ENCODE data around the gene HDGF.

The HDGF gene

DNA sequence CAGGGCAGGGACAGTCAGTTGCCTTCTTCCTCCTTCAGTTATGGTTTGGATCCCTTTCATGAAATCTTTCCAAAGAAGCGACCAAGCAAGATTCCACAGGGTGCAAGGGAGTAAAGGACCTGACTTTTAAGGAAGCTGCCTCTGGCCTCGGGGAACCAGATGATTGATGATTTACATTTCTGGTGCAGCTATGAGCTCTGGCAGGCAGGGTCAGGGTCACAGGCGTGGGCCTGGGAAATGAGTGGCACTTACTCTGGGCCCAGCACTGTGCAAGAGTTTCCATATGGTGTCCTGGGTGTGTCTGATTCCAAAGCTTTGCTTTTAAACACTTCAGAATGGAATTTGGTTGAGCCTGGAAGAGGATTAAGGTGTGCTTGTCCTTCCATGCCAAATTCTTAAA, 38.8 kb downstream of the HDGF start:
- H3K9me3 ChIP-seq (ENCODE audit: control insufficient read depth, low read length) = no peaks in the 10 kb centered on the region
- H3K4me1 ChIP-seq (ENCODE audit: control insufficient read depth, insufficient read depth, low read length) = peaks cover 50% of the 10 kb centered on the region
- no peak for DNase-seq (ENCODE audit: low read depth)
- no peaks in the 10 kb centered on the region for H3K27me3 ChIP-seq (replicated peaks; ENCODE audit: control insufficient read depth, insufficient read depth, low read length)
- no peak overlapping the region for H3K4me3 ChIP-seq (ENCODE audit: low read length)
- no peaks in the 10 kb centered on the region for H3K36me3 ChIP-seq (ENCODE audit: control insufficient read depth, insufficient read depth, low read length, severe bottlenecking)
- no peak overlapping the region for H3K9ac ChIP-seq (ENCODE audit: low read length)

- Histone ChIP-seq H3K4me1 (ENCODE audit: control insufficient read depth, insufficient read depth, low read length) (peaks cover 63% of the 10 kb centered on the region), H3K36me3 (ENCODE audit: control insufficient read depth, insufficient read depth, low read length, severe bottlenecking) (no peaks in the 10 kb centered on the region), H3K4me3 (ENCODE audit: low read length) (no peak overlapping the region), H3K9me3 (ENCODE audit: control insufficient read depth, low read length) (no peaks in the 10 kb centered on the region), H3K9ac (ENCODE audit: low read length) (peak overlapping the region; percentile 46), H3K27me3 (replicated peaks; ENCODE audit: control insufficient read depth, insufficient read depth, low read length) (no peaks in the 10 kb centered on the region)
- DNase-seq (ENCODE audit: low read depth) = peak; percentile 69
These were observed 40.3 kb downstream of the HDGF start for GRCh38 chr1:156711011-156711817.

DNA sequence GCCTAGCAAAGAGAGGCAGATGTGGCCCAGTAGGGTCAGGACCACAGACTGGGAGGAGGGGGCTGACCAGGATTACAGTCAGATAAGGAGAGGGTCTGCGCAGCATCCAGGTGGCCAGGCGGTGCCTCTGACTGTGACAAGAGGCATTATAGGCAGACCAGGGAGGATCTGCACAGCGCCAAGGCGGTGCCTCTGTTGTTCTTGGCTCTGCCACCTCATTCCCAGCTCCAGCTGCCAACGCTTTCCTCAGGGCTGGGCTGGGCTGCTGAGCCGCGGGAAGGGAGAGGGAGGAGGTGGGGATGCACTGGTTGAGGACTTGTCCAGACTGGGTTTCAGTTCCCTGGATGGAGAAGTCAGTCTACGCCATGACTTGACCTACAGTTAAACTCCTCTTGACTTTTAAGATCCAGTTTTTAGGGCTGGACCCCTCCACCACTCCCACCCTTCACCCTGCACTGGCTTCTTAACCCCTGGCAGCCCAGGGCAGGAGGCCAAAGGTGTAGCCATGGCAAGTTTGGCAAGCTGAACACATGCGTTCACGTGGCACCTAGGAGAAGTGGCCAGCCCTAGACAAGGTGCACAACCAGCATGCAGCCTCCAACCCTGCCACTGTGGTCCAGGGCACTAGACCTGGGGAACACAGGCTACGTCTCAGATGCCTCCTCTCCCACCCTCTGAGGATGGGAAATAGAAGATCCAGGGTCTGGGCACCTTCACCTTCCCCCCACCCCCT, 41.6 kb downstream of the HDGF start:
- peak; percentile 95 for DNase-seq (ENCODE audit: low read depth)
- peaks cover 76% of the 10 kb centered on the region for H3K4me1 ChIP-seq (ENCODE audit: control insufficient read depth, insufficient read depth, low read length)

GRCh38 chr1:156709031-156709430, 42.4 kb downstream of the HDGF start:
- H3K4me3 ChIP-seq (ENCODE audit: low read length) = no peak overlapping the region
- peak overlapping the region; percentile 83 for H3K9ac ChIP-seq (ENCODE audit: low read length)
- H3K27me3 ChIP-seq (replicated peaks; ENCODE audit: control insufficient read depth, insufficient read depth, low read length) = no peaks in the 10 kb centered on the region
- no peaks in the 10 kb centered on the region for H3K9me3 ChIP-seq (ENCODE audit: control insufficient read depth, low read length)
- no peaks in the 10 kb centered on the region for H3K36me3 ChIP-seq (ENCODE audit: control insufficient read depth, insufficient read depth, low read length, severe bottlenecking)
- peaks cover 85% of the 10 kb centered on the region for H3K4me1 ChIP-seq (ENCODE audit: control insufficient read depth, insufficient read depth, low read length)
- DNase-seq (ENCODE audit: low read depth) = no peak

More for the DNA sequence above, 41.6 kb downstream of the HDGF start:
- Histone ChIP-seq H3K27me3 (replicated peaks; ENCODE audit: control insufficient read depth, insufficient read depth, low read length) (no peaks in the 10 kb centered on the region), H3K9ac (ENCODE audit: low read length) (peak overlapping the region; percentile 83), H3K4me3 (ENCODE audit: low read length) (no peak overlapping the region), H3K36me3 (ENCODE audit: control insufficient read depth, insufficient read depth, low read length, severe bottlenecking) (no peaks in the 10 kb centered on the region), H3K9me3 (ENCODE audit: control insufficient read depth, low read length) (no peaks in the 10 kb centered on the region)

GRCh38 chr1:156708218-156708661, 43.2 kb downstream of the HDGF start:
- no peaks in the 10 kb centered on the region for H3K27me3 ChIP-seq (replicated peaks; ENCODE audit: control insufficient read depth, insufficient read depth, low read length)
- no peaks in the 10 kb centered on the region for H3K9me3 ChIP-seq (ENCODE audit: control insufficient read depth, low read length)
- peaks cover 89% of the 10 kb centered on the region for H3K4me1 ChIP-seq (ENCODE audit: control insufficient read depth, insufficient read depth, low read length)
- DNase-seq (ENCODE audit: low read depth) = peak; percentile 59
- no peaks in the 10 kb centered on the region for H3K36me3 ChIP-seq (ENCODE audit: control insufficient read depth, insufficient read depth, low read length, severe bottlenecking)
- H3K9ac ChIP-seq (ENCODE audit: low read length) = peak overlapping the region; percentile 83
- H3K4me3 ChIP-seq (ENCODE audit: low read length) = no peak overlapping the region

DNA sequence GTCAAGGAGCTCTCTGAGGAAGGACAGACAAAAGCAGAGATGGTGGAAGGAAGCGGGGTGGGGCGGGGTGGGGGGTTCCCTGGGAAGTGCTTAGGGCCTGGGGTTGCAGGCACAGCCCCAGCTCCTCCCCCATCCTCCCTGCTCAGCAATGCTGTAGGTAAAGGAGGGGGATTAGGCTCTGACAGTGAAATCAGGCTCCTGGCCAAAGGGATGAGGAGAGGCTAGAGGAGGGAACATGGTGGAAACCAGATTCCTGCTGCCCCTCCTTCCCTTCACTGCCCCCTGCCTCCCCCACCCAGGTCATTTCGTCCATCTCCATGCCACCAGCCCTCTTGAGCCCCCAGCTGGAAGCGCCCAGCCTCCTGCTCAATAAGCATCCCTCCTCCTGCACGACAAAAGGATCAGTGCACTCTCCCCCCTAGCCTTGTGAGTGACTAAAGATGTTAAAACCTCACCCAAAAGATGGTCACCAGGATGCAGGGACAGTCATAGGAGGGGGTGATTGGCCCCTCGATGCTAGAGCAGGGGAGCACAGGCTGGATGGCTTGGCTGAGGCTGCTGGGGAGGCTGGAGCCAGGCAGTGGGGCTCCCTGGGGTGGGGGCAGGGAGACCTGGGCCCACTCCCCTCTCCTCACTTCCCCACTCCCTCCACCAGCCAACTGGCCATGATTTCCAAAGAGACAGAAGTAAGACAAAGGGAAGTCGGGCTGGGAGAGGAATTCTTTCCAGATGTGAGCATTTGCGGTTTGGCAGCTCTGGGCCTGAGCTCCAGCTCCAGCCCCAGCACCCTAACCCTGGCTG, 43.9 kb downstream of the HDGF start:
- no peaks in the 10 kb centered on the region for H3K36me3 ChIP-seq (ENCODE audit: control insufficient read depth, insufficient read depth, low read length, severe bottlenecking)
- DNase-seq (ENCODE audit: low read depth) = peak; percentile 91
- no peak overlapping the region for H3K4me3 ChIP-seq (ENCODE audit: low read length)
- peaks cover 84% of the 10 kb centered on the region for H3K4me1 ChIP-seq (ENCODE audit: control insufficient read depth, insufficient read depth, low read length)
- H3K9me3 ChIP-seq (ENCODE audit: control insufficient read depth, low read length) = no peaks in the 10 kb centered on the region
- peak overlapping the region; percentile 83 for H3K9ac ChIP-seq (ENCODE audit: low read length)
- H3K27me3 ChIP-seq (replicated peaks; ENCODE audit: control insufficient read depth, insufficient read depth, low read length) = no peaks in the 10 kb centered on the region

DNA sequence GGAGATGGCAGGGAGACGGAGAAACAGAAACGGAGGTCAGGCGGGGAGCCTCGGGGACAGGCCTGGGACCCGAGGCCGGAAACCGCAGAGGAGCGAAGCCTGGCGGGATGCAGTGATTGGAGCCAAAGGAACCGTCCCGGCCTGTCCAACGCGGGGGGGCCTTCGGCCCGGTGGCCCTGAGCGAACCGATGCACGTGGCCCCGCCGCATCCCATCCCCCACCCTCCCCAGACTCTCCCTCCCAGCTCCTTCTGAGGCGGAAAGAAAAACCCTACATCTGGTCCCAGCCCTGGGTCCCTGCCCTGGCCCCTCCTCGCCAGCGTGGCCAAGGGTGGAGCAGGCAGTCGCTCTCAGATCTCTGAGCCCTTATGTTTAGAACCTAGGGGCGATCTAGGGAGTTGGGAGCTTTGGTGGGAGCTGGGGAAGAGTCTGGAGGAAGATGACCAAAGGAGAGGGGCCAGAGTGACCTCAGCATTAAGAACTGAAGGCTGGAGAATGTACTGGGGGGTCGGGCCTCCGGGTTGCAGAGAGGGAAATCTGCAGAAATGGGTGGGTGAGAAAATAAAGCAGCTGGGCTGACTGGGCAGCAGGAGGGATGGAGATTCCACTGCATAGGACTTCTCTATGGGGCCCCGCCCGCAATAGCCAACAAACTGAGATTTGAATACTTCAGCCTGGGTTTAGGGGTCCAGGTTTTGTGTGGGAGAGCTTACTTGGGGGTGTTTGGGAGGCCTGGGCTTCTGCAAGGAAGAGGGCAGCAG, 44.6 kb downstream of the HDGF start:
- DNase-seq (ENCODE audit: low read depth) = peak; percentile 78
- Histone ChIP-seq H3K9me3 (ENCODE audit: control insufficient read depth, low read length) (no peaks in the 10 kb centered on the region), H3K36me3 (ENCODE audit: control insufficient read depth, insufficient read depth, low read length, severe bottlenecking) (no peaks in the 10 kb centered on the region), H3K4me1 (ENCODE audit: control insufficient read depth, insufficient read depth, low read length) (peaks cover 78% of the 10 kb centered on the region), H3K9ac (ENCODE audit: low read length) (peak overlapping the region; percentile 83), H3K4me3 (ENCODE audit: low read length) (peak overlapping the region; percentile 75), H3K27me3 (replicated peaks; ENCODE audit: control insufficient read depth, insufficient read depth, low read length) (no peaks in the 10 kb centered on the region)

DNA sequence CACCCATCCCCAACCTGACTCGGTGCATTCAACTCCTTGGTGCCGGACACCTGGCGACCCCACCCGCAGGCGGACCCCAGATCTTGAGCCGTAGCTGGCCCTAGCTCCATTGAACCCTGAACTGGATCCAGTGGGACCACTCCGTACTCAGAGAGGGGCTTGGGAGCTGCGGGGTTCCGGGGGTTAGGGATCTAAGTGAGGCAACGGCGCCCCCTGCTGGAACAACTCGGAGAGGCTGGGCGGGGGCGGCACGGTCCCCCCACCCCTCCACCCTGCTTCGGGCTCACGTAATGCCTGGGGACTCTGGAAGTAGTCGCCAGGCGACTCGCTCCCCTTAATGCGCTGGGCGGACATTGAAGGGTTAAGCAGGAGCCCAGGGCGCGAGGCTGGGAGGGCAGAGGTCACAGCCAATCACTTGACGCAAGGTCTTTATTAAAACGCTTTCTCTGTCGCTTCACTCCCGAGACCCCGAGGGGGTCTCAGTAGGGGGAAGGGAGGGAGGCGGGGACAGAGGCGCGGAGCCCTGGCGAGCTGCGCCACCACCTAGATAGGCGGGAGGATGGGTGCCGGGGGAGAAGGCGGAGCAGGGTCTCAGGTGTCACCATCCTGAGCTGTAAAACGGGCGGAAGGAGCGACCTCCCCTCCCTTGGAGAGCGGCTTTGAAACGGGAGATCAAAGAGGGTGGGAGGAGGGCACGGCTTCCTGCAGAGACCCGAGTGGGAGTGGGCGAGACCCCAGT, 45.4 kb downstream of the HDGF start:
- H3K4me3 ChIP-seq (ENCODE audit: low read length) = peak overlapping the region; percentile 75
- DNase-seq (ENCODE audit: low read depth) = peak; percentile 88
- no peaks in the 10 kb centered on the region for H3K36me3 ChIP-seq (ENCODE audit: control insufficient read depth, insufficient read depth, low read length, severe bottlenecking)
- peaks cover 78% of the 10 kb centered on the region for H3K4me1 ChIP-seq (ENCODE audit: control insufficient read depth, insufficient read depth, low read length)
- H3K9me3 ChIP-seq (ENCODE audit: control insufficient read depth, low read length) = no peaks in the 10 kb centered on the region
- H3K27me3 ChIP-seq (replicated peaks; ENCODE audit: control insufficient read depth, insufficient read depth, low read length) = no peaks in the 10 kb centered on the region
- peak overlapping the region; percentile 83 for H3K9ac ChIP-seq (ENCODE audit: low read length)

- Histone ChIP-seq H3K4me1 (ENCODE audit: control insufficient read depth, insufficient read depth, low read length) (peaks cover 72% of the 10 kb centered on the region), H3K36me3 (ENCODE audit: control insufficient read depth, insufficient read depth, low read length, severe bottlenecking) (peaks cover under 1% of the 10 kb centered on the region), H3K27me3 (replicated peaks; ENCODE audit: control insufficient read depth, insufficient read depth, low read length) (no peaks in the 10 kb centered on the region), H3K9me3 (ENCODE audit: control insufficient read depth, low read length) (no peaks in the 10 kb centered on the region), H3K9ac (ENCODE audit: low read length) (peak within 1 kb of the TSS; percentile 83), H3K4me3 (ENCODE audit: low read length) (peak within 1 kb of the TSS; percentile 75)
- DNase-seq (ENCODE audit: low read depth) = peak; percentile 59
These were observed 46.1 kb downstream of the HDGF start, which contains the start of gene CRABP2 for GRCh38 chr1:156705321-156705917. TSS of gene CRABP2 (minus strand) at chr1:156705583. CDS start at chr1:156705446, 137 bp downstream.

- peak; percentile 88 for DNase-seq (ENCODE audit: low read depth)
- H3K4me1 ChIP-seq (ENCODE audit: control insufficient read depth, insufficient read depth, low read length) = peaks cover 67% of the 10 kb centered on the region
- peaks cover 5% of the 10 kb centered on the region for H3K36me3 ChIP-seq (ENCODE audit: control insufficient read depth, insufficient read depth, low read length, severe bottlenecking)
- H3K4me3 ChIP-seq (ENCODE audit: low read length) = peak overlapping the region; percentile 74
- H3K27me3 ChIP-seq (replicated peaks; ENCODE audit: control insufficient read depth, insufficient read depth, low read length) = no peaks in the 10 kb centered on the region
- peak overlapping the region; percentile 83 for H3K9ac ChIP-seq (ENCODE audit: low read length)
- no peaks in the 10 kb centered on the region for H3K9me3 ChIP-seq (ENCODE audit: control insufficient read depth, low read length)
These were observed 46.5 kb downstream of the HDGF start for GRCh38 chr1:156704930-156705320.
